HUDEP-2 (cell line): Measurements from ENCODE around the gene MRRF.
"Not testable (repeated sequence)": the region's sequence is repeated elsewhere in the genome, so short reads cannot be mapped to it uniquely, and the experiment has no call there.

Source experiments
- DNase-seq, 76 experiments: peaks; one replicate each; lab custom pipeline; 2025; ENCODE audit not compliant: unreplicated experiment in 76 of 76; lab: John Stamatoyannopoulos, UW

Gene MRRF

DNA sequence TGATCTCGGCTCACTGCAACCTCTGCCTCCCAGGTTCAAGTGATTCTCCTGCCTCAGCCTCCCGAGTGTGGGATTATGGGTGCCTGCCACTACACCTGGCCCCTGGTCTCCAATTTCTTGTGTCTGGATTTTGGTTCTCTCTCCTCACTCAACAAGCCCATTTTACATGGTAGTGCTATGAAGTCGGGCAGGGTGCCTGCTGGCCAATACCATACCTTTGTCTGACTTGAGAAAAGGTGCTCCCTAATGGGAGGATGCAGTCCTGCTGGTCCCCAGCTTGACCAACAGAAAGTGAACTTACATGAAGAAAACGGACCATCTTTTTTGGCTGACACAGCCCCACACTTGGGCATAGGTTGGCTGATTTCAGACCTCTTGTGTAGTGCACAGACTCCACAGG, 84.5 kb downstream of the MRRF start:
- no peak for DNase-seq

DNA sequence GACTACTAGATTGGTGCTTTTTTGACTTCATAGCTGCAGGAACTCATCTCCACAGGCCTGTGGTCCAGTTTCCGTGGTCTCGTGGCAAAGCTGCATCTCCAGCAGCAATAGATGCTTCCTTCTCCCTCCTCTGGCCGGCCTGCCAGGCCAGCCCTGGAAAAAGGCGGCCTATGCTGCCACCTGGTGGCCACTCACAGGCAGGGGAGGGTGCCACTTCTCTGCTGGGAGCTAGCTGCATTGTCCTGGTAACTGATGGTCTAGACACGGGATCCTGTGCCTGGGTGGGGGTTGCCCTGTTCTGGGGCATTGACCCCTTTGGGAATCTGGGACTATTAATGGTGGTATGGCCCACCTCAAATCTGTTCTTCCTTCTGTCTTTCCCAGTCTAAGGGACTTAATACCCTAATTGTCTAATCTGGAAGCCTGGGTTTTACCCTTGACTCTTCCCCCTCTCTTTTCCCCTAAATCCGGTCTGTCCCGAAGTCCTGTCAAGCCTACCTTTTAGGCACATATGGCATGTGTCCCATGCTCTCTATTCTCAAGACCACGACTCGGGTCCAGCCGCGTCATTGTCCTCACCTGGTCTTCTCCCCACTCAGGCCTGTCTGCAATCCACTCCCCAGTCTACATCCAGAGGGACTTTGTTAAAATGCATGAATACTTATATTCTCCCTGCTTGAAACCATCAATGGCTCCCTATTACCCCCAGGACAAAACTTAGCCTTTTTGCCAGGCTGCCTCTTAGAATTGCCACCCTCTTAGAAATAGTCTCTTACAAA, 86.1 kb downstream of the MRRF start:
- peak in 71 of 76 experiments; percentile 4 to 85 (median 65) for DNase-seq

DNA sequence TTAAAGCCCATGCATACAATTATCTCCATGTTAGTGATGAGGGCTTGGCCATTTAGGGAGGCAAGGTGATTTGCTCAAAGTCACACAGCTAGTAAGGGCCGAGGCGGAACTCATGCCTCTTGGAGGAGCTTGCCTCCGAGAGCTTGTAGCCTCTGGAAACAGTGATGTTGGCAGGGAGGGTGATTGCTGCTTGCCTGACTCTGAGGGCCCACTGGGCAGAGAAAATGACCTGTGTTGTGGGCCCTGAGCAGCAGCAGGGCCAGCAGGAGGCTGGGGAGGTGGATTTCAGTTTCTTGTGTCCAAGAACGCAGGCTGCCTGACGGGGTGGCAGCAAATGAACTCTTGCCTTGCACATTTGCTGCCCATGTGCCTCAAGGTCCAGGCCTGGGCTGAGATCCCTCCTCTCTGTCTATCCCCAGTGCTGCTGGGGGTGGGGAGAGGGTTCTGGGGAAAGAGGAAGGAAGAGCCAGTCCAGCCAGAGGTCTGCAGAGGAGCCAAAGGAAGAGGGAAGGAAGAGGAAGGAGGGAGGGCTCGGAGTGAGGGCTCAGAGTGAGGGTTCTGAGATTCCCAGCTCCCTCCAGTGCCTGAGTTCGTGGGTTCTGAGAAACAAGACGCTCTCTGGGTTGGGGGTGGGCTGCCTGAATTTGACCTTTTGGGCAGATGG, 90.0 kb downstream of the MRRF start:
- no peak for DNase-seq

DNA sequence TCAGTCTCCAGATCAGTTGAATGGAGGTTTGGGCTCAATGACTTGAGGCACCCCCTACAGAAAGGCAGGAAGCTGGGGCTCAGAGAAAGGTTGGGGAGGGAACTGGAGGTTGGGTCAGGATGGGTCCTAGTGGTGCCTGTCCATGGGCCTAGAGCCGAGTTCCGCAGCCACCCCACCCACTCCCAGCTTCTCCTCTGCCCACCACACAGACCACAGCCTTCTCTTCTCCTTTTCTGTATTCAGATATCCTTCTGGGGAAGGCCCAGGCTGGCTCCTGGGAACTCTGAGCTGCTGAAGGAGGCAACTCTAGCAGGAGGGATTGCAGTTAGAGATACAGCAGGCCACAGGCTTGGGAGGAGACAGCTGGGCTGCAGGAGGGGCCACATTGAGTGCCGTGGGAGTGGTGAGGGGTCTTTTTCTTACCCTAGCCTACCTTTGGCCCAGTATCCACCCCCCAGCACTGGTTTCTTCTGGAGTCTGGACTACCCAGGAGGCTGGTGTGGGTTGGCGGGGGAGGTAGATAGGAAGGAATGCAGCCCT, 90.7 kb downstream of the MRRF start:
- no peak for DNase-seq

DNA sequence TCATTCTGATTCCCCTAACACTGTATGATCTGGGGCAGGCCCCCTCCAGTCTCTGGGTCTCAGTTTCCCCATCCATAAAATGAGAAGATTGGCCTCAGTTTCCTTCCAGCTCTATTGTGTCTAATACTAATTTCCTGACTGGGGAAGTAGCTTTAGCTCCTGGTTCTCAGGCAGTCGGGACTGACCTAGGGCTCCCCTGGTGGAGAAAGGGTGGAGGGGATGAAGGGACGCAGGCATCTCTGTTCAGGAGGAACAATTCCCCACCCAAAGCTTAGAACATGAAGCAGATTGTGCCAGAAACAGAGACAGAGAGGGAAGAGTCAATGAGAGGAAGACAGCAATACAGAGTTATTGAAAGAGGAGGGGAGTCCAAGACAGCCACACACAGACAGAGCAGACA, 91.9 kb downstream of the MRRF start:
- peak in 3 of 76 experiments; percentile 3 to 15 (median 12) for DNase-seq

DNA sequence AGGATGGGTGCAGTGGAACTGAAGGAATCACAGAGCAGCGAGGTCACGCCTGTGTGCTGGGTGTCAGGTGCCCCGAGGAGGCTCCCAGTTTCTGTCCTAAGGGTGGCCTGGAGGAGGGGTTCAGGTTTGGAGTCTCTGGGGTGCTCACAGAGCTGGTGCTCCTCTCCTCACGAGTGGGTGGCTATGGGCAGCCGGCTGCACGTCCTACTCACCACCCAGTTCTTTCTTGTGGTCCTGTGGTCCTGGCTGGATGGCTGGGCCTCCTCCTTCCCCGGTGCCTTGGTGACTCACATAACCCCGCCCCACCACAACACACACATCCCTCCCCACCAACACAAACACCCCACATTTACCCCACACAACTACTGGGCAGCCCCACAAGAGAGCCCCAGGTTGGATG, 96.2 kb downstream of the MRRF start:
- DNase-seq: no peak

DNA sequence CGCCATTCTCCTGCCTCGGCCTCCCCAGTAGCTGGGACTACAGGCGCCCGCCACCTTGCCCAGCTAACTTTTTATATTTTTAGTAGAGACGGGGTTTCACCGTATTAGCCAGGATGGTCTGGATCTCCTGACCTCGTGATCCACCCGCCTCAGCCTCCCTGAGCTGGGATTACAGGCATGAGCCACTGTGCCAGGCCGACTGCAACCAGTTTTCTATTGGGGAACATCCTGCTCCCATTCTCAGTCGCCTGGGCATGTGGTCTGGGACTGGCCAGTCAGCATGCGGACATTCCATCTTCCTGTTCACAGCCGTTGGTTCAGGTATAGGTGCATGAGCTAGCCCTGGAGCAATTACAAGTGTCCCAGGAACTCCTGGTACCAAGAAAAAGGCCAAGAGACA, 98.4 kb downstream of the MRRF start:
- not testable (repeated sequence) for DNase-seq

DNA sequence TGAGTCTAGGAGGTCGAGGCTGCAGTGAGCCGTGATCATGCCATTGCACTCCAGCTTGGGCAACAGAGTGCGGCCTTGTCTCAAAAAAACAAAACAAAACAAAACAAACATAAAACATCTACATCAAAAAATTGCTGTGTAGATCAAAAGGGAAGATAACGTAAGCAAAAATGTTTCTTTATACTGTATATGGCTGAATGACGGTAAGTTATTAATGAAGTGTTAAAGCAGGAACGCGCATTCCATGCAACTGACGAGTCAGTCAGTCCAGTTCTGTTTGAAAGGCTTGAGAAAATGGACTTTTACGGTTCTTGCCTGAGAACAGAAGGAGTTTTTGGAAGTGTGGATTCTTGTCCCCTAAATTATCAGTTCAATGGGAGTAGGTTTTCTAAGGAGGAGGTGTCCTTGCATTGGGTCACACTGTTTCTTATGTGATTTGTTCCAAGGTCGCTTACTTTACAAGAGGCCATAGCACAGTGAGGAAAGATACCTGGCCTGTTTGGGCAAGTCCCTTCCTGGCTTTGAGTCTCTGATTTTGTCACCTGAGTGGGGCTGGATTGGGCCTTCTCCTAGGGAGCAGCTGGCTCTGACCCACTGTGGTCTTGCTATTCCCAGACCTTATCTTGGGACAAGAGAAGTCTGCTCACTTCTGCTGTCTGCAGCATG, 99.6 kb downstream of the MRRF start:
- no peak for DNase-seq

DNA sequence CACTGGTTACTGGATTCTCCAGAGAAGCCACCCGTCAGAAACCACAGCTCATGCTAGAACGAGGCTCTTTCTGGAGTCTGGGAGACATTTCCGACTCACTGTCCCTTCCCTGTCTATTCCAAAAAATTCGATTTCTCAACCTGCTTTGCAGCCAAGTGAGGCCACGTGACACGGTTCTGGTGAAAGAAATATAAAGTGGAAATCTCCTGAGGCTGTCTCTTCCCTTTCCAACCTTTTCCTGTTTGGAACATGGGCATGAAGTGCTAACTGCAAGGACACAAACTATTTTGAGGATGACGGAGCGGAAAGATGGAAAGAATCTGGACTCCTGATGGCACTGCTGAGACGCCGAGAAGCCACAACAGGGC, 100.1 kb downstream of the MRRF start:
- DNase-seq: no peak

DNA sequence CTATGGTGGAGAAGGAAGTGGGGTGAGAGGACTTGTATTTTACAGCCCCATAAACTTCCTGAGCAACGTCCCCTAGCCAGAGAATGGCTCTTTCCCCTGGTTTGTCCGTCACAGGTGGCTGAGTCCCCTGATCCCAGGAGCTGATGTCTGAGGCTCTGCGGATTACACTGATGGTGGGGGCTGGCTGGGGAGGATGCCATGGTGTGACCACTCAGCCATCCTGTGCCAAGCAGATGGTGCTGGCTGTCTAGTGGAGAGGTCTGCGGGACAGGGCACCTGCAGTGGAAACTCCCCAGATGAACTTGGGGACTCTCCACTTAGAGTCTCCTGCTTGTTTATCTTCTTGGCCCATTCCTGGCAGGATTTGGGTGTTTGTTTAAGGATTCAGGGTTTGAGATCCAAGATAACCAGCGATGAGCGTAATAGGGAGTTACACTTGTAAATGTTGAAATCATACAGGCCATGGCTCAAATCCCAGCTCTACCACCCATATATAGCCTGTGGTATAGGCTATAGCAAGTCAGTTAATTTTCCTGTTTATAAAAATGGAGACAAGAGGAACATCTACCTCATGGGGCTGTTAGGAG, 101.5 kb downstream of the MRRF start:
- DNase-seq: no peak

DNA sequence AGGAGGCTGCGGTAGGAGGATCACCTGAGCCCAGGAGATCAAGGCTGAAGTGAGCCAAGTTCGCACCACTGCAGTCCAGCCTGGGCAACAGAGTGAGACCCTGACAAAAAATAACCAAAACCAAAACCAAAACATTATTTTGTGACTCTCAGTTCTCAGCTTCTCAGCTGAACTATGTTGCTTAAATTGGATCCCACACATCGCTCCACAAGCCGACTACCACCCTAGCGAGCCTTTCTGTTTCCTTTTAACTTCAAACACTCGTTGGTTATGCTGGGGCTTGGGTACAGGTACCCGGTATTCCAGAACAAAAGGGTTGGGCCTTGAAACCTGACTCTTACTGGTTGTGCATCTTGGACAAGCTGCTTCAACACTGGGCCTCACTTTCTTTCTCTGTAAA, 102.4 kb downstream of the MRRF start:
- no peak for DNase-seq

DNA sequence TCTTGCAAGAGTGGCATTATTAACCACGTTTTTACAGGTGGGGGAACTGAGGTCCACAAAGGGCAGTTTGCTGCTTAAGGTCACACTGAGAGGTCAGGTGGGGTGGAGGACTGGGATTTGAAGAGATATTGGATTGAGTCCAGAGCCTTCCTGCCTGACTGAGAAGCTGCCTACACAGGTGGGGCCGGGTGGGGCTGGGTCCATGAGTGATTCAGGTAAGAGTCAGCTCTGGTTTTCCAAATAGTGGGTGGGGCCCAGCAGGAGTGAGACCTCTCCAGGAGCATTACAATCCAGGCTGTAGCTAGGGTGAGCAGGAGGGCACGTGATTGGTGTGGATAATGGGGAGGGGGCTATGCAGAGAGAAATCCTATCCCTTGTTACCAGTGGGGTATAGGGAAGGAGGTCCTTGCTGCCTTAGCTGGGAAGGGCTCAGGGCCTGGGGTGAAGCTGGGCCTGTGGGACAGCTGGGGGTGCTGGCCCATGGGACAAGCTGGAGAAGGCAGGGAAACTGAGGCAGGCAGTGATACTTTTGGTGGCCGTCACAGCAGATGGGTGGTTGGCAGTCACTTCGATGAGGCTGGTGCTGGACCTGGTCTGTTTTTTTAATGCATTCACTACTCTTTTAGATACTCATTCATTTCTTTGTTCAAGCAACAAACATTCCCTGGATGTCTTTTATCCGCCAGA, 103.2 kb downstream of the MRRF start:
- no peak for DNase-seq

DNA sequence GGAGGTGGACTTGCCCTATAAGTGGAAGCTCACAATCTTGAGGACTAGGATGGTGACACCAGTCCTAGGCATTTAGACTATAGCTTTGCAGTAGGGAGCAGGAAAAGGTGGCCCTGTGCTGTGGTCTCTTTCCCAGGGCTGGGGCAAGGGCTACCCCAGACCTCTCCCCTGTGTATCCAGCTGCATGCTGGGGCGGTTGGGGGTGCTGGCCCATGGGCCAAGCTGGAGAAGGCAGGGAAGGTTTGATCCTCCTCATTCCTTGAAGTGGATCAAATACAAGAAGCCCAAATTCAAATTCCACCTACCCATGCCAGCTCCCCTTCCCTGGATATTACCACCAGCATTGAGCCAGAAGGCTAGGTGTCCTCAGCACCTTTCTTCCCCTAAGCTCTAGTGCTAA, 104.0 kb downstream of the MRRF start:
- no peak for DNase-seq

DNA sequence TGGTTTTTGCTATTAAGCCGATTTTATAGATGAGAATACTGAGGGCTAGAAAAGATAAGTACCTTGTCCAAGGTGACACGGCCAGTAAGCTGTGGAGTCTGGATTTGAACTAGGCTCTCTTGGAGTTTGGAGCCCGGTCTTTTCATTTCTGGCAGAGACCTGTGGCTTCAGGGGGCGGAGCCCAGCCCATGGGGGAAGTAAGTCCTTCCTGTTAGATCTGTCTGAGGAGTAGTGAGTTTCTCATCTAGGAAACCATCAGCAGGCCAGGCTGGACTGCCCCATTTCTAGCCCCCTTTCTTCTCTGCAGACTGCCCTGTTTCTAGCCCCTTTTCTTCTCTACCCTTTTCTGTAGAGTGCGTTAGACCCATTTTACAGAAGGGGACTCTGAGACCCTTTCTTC, 105.6 kb downstream of the MRRF start:
- DNase-seq: peak in 2 of 76 experiments; percentile 10 to 19

DNA sequence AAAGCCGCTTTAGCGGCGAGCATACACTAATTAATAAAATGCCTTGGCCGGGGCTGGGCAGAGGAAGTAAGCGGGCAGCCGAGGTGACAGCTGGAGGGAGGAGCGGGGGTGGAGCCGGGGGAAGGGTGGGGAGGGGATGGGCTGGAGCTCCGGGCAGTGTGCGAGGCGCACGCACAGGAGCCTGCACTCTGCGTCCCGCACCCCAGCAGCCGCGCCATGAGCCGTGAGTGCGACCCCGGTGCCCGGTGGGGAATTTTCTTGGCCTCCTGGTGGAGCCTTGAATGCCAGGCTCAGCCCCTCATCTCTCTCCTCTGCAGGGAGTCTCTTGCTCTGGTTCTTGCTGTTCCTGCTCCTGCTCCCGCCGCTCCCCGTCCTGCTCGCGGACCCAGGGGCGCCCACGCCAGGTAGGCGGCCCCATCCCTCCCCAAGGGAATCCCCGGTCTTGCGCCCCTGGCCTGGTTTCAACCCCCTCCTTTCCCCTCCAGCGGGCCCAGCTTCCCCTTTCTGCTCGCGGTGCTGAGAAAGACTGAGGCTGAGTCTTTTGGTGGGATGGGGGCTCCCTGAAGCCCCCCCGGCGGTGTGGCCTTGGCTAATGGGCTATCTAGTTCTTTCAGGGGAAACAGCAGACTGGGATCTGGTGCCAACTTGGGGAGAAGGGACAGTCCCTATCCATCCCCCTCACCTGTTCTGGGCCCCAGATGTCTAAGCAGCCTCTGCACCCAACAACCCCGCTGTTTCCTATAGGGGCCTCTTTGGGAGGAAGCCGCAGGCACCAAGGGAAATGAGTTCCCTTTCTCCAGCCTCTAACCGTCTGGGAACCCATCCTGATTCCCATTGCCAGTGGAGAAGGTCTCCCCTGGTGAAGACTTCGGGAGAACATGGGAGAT, 106.4 kb downstream of the MRRF start, which contains the start of gene PTGS1:
PTGS1 (plus strand) TSS at position 156 of the 887 bp plus-strand sequence; CDS start at position 217, 61 bp downstream.
- DNase-seq: peak in 45 of 76 experiments; percentile 8 to 70 (median 40)

DNA sequence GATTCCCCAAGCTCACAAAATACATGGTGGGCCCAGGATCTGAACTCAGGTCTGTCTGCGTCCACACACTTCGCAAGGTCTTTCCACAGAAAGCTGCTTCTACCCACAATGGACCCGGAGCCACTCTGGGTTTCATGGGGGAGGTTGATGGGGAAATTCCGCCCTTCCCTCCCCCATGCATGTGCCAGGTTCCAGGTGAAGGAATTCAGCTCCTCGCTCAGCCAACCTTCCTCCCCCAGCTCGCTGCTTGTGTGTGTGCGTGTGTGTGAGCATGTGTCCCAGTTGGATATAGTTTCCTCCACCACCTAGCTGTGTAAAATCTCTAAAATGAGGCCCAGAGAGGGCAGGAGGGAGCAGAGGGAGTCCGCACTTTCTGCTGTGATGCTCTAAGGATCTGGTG, 107.2 kb downstream of the MRRF start:
- no peak for DNase-seq

DNA sequence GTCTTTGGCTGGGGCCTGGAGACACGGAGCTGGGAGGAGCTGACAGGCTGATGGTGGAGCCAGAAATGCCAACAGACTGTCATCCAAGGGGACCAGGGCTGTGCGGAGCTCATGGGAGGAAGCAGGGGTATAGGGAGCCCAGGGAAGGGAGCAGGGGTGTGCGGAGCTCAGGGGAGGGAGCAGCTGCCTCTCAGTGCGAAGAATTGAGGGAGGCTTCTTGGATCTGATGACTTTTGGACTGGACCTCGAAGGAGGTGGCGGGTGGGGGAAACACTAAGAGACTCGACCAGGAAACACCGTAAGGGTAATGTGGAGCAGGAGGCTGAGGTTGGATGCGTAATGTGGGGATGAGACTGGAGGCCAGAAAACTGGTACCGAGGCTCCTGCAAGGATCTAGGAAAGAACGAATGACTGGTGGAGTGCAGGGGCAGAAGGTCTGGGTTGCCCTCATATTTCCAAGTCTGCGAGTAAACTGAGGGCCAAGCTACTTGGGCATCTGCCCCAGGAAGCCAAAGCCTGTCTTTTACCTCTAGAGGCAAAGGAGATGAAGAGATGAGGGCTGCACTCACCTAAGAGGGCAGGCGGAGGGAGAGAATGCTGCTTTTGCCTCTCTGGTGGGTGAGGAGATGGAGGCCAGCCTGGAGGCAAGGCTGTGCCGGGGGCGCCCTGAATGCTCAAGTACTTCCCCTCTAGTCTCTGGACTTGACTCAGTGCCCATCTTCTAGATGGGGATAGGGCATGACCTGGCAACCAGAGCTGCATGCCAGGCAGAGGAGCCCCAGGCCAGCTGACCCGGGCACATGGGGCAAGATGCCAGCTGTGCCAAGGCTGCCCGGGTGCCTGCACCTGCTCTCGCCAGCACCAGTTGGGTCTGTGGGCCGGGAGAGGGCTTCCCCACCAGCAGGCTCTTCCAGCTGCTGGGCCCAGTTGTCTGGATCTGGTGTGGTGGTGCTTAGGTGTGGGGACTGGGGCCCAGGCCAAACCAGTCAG, 108.5 kb downstream of the MRRF start:
- no peak for DNase-seq

DNA sequence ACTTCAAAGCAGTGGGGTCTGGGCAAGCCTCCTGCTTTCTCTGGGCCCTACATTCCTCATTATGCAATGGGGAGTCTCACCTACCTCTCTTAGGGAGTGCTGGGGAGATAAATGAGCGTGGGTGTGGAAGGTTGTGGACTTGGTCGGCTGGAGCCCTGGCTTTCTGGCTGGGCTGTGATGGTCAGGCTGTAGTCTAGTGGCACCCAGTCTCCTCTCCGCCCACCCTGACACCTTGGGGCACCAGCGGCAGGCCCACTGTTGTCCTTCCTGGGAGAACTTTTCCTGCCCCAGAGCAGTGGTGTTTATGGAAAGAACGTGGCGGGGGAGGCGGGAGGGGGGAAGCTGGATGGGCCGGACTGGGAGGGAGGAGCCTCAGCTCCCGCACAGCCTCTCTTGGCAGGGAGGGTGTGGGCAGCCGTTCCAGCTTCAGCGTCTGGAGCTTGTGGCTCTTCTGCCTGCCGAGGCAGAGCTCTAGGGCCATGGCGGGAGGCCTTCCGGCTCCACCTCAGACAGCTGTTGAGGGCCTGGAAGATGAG, 110.3 kb downstream of the MRRF start:
- DNase-seq: peak in 46 of 76 experiments; percentile 8 to 66 (median 30)
